CD8-positive, alpha-beta memory T cell (primary cell): ENCODE results near the gene DNTTIP2. TPM values are rescaled to one million over a fixed set of nuclear protein-coding genes. Genes with fewer than 3 reads are reported as not detected.

Experiments
- CTCF ChIA-PET: fragments of 350-600 bp; sonication (Branson Sonifier 250); formaldehyde crosslinking; loops from one replicate; lab custom pipeline; 2021; ENCODE audit warnings: antibody characterized with exemption; lab: Charles Lee
- POLR2A ChIA-PET: fragments of 350-600 bp; sonication (Branson Sonifier 250); formaldehyde crosslinking; loops from one replicate; lab custom pipeline; 2021; ENCODE audit warnings: antibody characterized with exemption; lab: Charles Lee
- DNase-seq, 5 donors: peaks; one replicate each; pipeline versions ENCODE4 v3.0.0 to v3.0.0-alpha.2; 2020 to 2022; ENCODE audit warnings: mixed read lengths in 1 of 5
- H3K27ac ChIP-seq: one replicate; pipeline ENCODE4 v1.7.0; 2013; ENCODE audit warnings: low read depth, mild to moderate bottlenecking, low read length, moderate library complexity
- H3K27me3 ChIP-seq: 2 replicates; pipeline ENCODE4 v1.7.0; 2013; ENCODE audit warnings: low read length, mild to moderate bottlenecking; ENCODE audit not compliant: insufficient read depth, poor library complexity, severe bottlenecking
- H3K36me3 ChIP-seq: 2 replicates; pipeline ENCODE4 v1.7.0; 2013; ENCODE audit warnings: mild to moderate bottlenecking, low read length, moderate library complexity; ENCODE audit not compliant: insufficient read depth
- H3K4me1 ChIP-seq: 2 replicates; pipeline ENCODE4 v1.7.0; 2013; ENCODE audit warnings: mild to moderate bottlenecking, low read length, moderate library complexity; ENCODE audit not compliant: insufficient read depth
- H3K4me3 ChIP-seq: 2 replicates; pipeline ENCODE4 v1.7.0; 2013; ENCODE audit warnings: mild to moderate bottlenecking, low read length
- H3K9me3 ChIP-seq: 2 replicates; pipeline ENCODE4 v1.7.0; 2013; ENCODE audit warnings: mild to moderate bottlenecking, low read length
- H3K27ac Mint-ChIP-seq, 8 donors: one replicate each; pipeline ENCODE4 v1.8.0; 2020 to 2021; ENCODE audit warnings: mixed read lengths in 8 of 8, mild to moderate bottlenecking in 6 of 8, inconsistent platforms in 3 of 8, moderate library complexity in 3 of 8
- H3K27me3 Mint-ChIP-seq, 2 donors: one replicate each; pipeline ENCODE4 v1.8.0; 2020 to 2021; ENCODE audit warnings: mixed read lengths in 2 of 2, mild to moderate bottlenecking in 1 of 2, moderate library complexity in 1 of 2
- H3K36me3 Mint-ChIP-seq, 3 donors: one replicate each; pipeline ENCODE4 v1.8.0; 2020 to 2021; ENCODE audit warnings: mixed read lengths in 3 of 3, inconsistent platforms in 1 of 3, mild to moderate bottlenecking in 1 of 3
- H3K4me1 Mint-ChIP-seq, 3 donors: one replicate each; pipeline ENCODE4 v1.8.0; 2020 to 2021; ENCODE audit warnings: mixed read lengths in 3 of 3, inconsistent platforms in 1 of 3, mild to moderate bottlenecking in 1 of 3
- H3K4me3 Mint-ChIP-seq, 7 donors: one replicate each; pipeline ENCODE4 v1.8.0; 2020 to 2021; ENCODE audit warnings: mixed read lengths in 7 of 7, mild to moderate bottlenecking in 6 of 7, moderate library complexity in 4 of 7, inconsistent platforms in 2 of 7
- H3K9me3 Mint-ChIP-seq, 5 donors: one replicate each; pipeline ENCODE4 v1.8.0; 2020 to 2022; ENCODE audit warnings: mixed read lengths in 5 of 5, mild to moderate bottlenecking in 3 of 5, moderate library complexity in 2 of 5, inconsistent platforms in 1 of 5
- polyA plus RNA-seq: library from polyadenylated mRNA; unstranded; fragments of 300-500 nt; fragmentation: Illumina TruSeq; gene quantifications from one replicate; pipeline ENCODE4 v1.2.3, GENCODE V29; 2021
- total RNA-seq, 2 experiments: library from RNA; stranded (reverse); gene quantifications; one replicate each; pipeline ENCODE4 v1.2.3, GENCODE V29; 2021

Gene DNTTIP2
- total and polyA plus RNA-seq, 3 experiments from 2014 or later, result 87.5 to 109 (median 100) TPM

DNA sequence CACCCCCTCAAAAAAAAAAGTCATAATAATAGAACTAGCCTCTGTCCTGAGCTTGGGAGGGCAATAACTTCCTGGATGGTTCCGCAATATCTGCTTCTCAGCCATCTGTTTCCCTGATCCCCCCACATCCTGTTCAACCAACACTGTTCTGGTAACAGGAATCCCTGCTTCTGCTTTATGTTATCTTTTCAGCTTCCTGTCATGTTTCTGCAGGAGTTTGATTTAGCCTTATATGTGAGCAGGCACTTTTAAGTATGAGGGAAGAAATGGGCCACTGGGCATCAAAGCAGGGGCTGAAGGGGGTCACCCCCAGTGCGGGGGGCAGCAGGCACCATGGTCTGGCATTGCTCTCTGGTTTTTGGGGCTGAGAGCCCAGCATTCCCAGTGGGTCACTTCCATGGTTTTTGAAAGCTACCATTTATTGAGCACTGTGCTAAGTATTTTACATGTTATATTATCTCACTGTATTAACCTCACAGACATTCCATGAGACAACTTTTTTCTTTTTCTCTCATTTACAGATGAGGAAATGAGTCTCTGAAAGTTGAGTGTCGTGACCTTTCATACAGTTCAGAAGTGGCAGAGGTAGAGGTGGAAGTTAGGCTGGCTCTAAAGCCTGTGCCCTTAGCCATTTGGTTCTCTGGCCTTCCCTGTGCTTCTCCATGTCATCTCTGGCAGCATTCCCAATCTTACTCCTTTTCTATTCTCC, 61.9 kb downstream of the DNTTIP2 start:
- DNase-seq, result no peak
- Mint-ChIP-seq H3K27me3 (peaks cover 0 to 1% of the 10 kb centered on the region in 2 donors), H3K9me3 (no peaks in the 10 kb centered on the region), H3K4me1 (peaks cover 17 to 22% (median 21%) of the 10 kb centered on the region in 3 donors), H3K27ac (peak overlapping the region in 6 of 8 donors; percentile 42 to 89 (median 55)), H3K36me3 (no peaks in the 10 kb centered on the region), H3K4me3 (peak overlapping the region in 1 of 7 donors; percentile 18)
- no peaks in the 10 kb centered on the region for H3K27me3 ChIP-seq
- H3K27ac ChIP-seq, result no peak overlapping the region
- no peaks in the 10 kb centered on the region for H3K9me3 ChIP-seq
- H3K36me3 ChIP-seq, result no peaks in the 10 kb centered on the region
- H3K4me3 ChIP-seq, result no peak overlapping the region
- ChIA-PET CTCF (interaction anchor here (0.8 to 4.7 kb wide), 5 partner anchors 28 to 191 kb away, joined by 3 to 39 read pairs (median 4); no protein-coding TSS in a partner anchor), POLR2A (no interaction called here)
- peaks cover 18% of the 10 kb centered on the region for H3K4me1 ChIP-seq

Other genes with a start within 250 kb of the DNTTIP2 start
- gene BCAR3, start 197.4 kb downstream of the DNTTIP2 start, total RNA-seq, result under 1 TPM; 0.62 to 0.77 TPM
- 0.32 TPM for gene BCAR3, start 197.4 kb downstream of the DNTTIP2 start, polyA plus RNA-seq
- gene GCLM, start 30.2 kb upstream of the DNTTIP2 start, total RNA-seq, result 10 to 100 TPM; 24.6 to 24.8 TPM
- gene GCLM, start 30.2 kb upstream of the DNTTIP2 start, polyA plus RNA-seq, result 36.1 TPM
- not detected for gene ABCA4, start 241.9 kb upstream of the DNTTIP2 start, total RNA-seq
- gene ABCA4, start 241.9 kb upstream of the DNTTIP2 start, polyA plus RNA-seq, result not detected